RWPE2 (cell line): ENCODE data around the gene DACH1.

Experiments used
- ATAC-seq: fragments of 200-7000 bp; cut with Tn5 transposase; 3 replicates; pipeline ENCODE4 v1.9.1; 2021; ENCODE audit warnings: low read depth
- DNase-seq: peaks from one replicate; pipeline ENCODE4 v3.0.0-alpha.2; 2020; ENCODE audit warnings: low spot score
- H3K27ac ChIP-seq: fragments of 450-650 bp; 2 replicates; pipeline ENCODE4 v1.5.1; 2017; ENCODE audit warnings: mild to moderate bottlenecking; ENCODE audit not compliant: poor library complexity, severe bottlenecking
- H3K27me3 ChIP-seq: fragments of 250-450 bp; sonication (Bioruptor Pico); 2 replicates; pipeline ENCODE4 v1.5.1; 2021; ENCODE audit warnings: mild to moderate bottlenecking, moderate library complexity; ENCODE audit not compliant: insufficient read depth, poor library complexity, severe bottlenecking
- H3K36me3 ChIP-seq: fragments of 250-450 bp; sonication (Bioruptor Pico); 2 replicates; pipeline ENCODE4 v1.5.1; 2020; ENCODE audit warnings: low read depth, mild to moderate bottlenecking, moderate library complexity
- H3K4me1 ChIP-seq: fragments of 250-450 bp; sonication (Bioruptor Pico); 2 replicates; pipeline ENCODE4 v1.5.1; 2021; ENCODE audit warnings: mild to moderate bottlenecking, moderate library complexity; ENCODE audit not compliant: insufficient read depth, poor library complexity, severe bottlenecking
- H3K4me3 ChIP-seq: fragments of 250-450 bp; sonication (Bioruptor Pico); 2 replicates; pipeline ENCODE4 v1.5.1; 2021; ENCODE audit warnings: mild to moderate bottlenecking, moderate library complexity; ENCODE audit not compliant: severe bottlenecking
- H3K9me3 ChIP-seq: fragments of 250-450 bp; sonication (Bioruptor Pico); 2 replicates; pipeline ENCODE4 v1.5.1; 2021; ENCODE audit warnings: mild to moderate bottlenecking, moderate library complexity; ENCODE audit not compliant: severe bottlenecking
- TF ChIP-seq, protein P1 (sequence below): fragments of 450-650 bp; IDR thresholded peaks from one replicate; pipeline ENCODE4 v1.5.1; 2017; ENCODE audit warnings: mild to moderate bottlenecking, moderate library complexity; ENCODE audit not compliant: poor library complexity, severe bottlenecking

Gene DACH1

GRCh38 chr13:71624653-71625600, 242.1 kb downstream of the DACH1 start:
- Histone ChIP-seq H3K27me3 (no peaks in the 10 kb centered on the region), H3K4me3 (no peak overlapping the region), H3K36me3 (no peaks in the 10 kb centered on the region), H3K27ac (no peak overlapping the region), H3K4me1 (no peaks in the 10 kb centered on the region), H3K9me3 (no peaks in the 10 kb centered on the region)
- no peak for ATAC-seq
- TF ChIP-seq, protein P1, sequence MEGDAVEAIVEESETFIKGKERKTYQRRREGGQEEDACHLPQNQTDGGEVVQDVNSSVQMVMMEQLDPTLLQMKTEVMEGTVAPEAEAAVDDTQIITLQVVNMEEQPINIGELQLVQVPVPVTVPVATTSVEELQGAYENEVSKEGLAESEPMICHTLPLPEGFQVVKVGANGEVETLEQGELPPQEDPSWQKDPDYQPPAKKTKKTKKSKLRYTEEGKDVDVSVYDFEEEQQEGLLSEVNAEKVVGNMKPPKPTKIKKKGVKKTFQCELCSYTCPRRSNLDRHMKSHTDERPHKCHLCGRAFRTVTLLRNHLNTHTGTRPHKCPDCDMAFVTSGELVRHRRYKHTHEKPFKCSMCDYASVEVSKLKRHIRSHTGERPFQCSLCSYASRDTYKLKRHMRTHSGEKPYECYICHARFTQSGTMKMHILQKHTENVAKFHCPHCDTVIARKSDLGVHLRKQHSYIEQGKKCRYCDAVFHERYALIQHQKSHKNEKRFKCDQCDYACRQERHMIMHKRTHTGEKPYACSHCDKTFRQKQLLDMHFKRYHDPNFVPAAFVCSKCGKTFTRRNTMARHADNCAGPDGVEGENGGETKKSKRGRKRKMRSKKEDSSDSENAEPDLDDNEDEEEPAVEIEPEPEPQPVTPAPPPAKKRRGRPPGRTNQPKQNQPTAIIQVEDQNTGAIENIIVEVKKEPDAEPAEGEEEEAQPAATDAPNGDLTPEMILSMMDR: no peak
- no peak for DNase-seq

- no peak overlapping the region for H3K4me3 ChIP-seq
- no peak for DNase-seq
- no peak for ATAC-seq
- H3K4me1 ChIP-seq: no peaks in the 10 kb centered on the region
- TF ChIP-seq, protein P1: no peak
- no peaks in the 10 kb centered on the region for H3K36me3 ChIP-seq
- no peak overlapping the region for H3K27ac ChIP-seq
- H3K27me3 ChIP-seq: no peaks in the 10 kb centered on the region
- H3K9me3 ChIP-seq: no peaks in the 10 kb centered on the region
These were observed 245.6 kb downstream of the DACH1 start for GRCh38 chr13:71621174-71622124.

GRCh38 chr13:71619096-71619495, 247.9 kb downstream of the DACH1 start:
- H3K27ac ChIP-seq: no peak overlapping the region
- no peak for ATAC-seq

GRCh38 chr13:71618159-71618558, 248.8 kb downstream of the DACH1 start:
- Histone ChIP-seq H3K27ac (no peak overlapping the region), H3K9me3 (no peaks in the 10 kb centered on the region), H3K4me3 (no peak overlapping the region), H3K36me3 (no peaks in the 10 kb centered on the region), H3K27me3 (no peaks in the 10 kb centered on the region), H3K4me1 (no peaks in the 10 kb centered on the region)
- ATAC-seq (no peak), DNase-seq (no peak)
- TF ChIP-seq, protein P1: no peak

More at GRCh38 chr13:71619096-71619495, 247.9 kb downstream of the DACH1 start:
- TF ChIP-seq, protein P1: no peak
- H3K9me3 ChIP-seq: no peaks in the 10 kb centered on the region
- H3K4me1 ChIP-seq: no peaks in the 10 kb centered on the region
- H3K4me3 ChIP-seq: no peak overlapping the region
- no peaks in the 10 kb centered on the region for H3K27me3 ChIP-seq
- no peak for DNase-seq
- H3K36me3 ChIP-seq: no peaks in the 10 kb centered on the region
